Mesothelial cell of epicardium (in vitro differentiated cells): ENCODE results near the gene GATA5. TPM values are rescaled to one million over a fixed set of nuclear protein-coding genes. Genes with fewer than 3 reads are reported as not detected.

ENCODE experiments used
- DNase-seq, 2 experiments: peaks; one replicate each; pipeline ENCODE4 v3.0.0; 2021; ENCODE audit warnings: low spot score in 2 of 2; ENCODE audit not compliant: unreplicated experiment in 2 of 2
- H3K27ac Mint-ChIP-seq: 2 replicates; pipeline ENCODE4 v1.8.0; 2021; ENCODE audit warnings: mixed read lengths
- H3K27me3 Mint-ChIP-seq: 2 replicates; pipeline ENCODE4 v1.8.0; 2021; ENCODE audit warnings: low read depth, mixed read lengths
- H3K36me3 Mint-ChIP-seq: 2 replicates; pipeline ENCODE4 v1.8.0; 2021; ENCODE audit warnings: mixed read lengths
- H3K4me1 Mint-ChIP-seq: 2 replicates; pipeline ENCODE4 v1.8.0; 2021; ENCODE audit warnings: mixed read lengths
- H3K4me3 Mint-ChIP-seq: 2 replicates; pipeline ENCODE4 v1.8.0; 2021; ENCODE audit warnings: mild to moderate bottlenecking, moderate library complexity, mixed read lengths
- H3K9me3 Mint-ChIP-seq: 2 replicates; pipeline ENCODE4 v1.8.0; 2021; ENCODE audit warnings: mixed read lengths
- CTCF ChIP-seq: fragments of 200-600 bp; sonication (generic); IDR thresholded peaks from one replicate; pipeline ENCODE4 v1.5.0; 2021; ENCODE audit warnings: antibody characterized with exemption; ENCODE audit not compliant: unreplicated experiment
- total RNA-seq: library from RNA; stranded (reverse); gene quantifications from 3 replicates; pipeline ENCODE4 v1.2.1, GENCODE V29; 2021

The GATA5 gene
- total RNA-seq, 1 donor from 2014 or later, result 27.5 TPM

DNA sequence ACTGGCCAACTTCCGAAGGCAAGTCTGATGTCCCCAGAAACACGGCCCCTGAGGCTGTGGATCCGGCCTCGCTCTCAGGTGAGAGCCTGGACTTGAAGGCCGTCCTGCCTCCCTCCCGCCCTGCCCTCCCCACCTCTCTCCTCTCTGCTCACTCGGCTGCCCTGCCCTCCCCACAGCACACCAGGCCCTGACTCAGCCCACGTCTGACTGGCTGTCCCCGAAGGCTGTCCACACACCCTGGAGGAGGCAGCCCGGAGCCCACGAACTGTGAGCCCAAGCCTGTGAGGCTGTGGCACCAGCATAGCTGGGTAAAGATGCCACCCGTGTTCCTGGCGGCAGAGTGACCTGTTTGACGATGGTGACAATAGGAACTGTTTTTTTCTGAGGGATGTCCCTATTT lies 16.3 kb downstream of the GATA5 start:
- Mint-ChIP-seq H3K27me3 (no peaks in the 10 kb centered on the region), H3K36me3 (no peaks in the 10 kb centered on the region), H3K4me1 (peaks cover 48% of the 10 kb centered on the region), H3K9me3 (no peaks in the 10 kb centered on the region), H3K4me3 (no peak overlapping the region), H3K27ac (peak overlapping the region; percentile 69)
- DNase-seq, result no peak
- TF ChIP-seq CTCF, result no peak

DNA sequence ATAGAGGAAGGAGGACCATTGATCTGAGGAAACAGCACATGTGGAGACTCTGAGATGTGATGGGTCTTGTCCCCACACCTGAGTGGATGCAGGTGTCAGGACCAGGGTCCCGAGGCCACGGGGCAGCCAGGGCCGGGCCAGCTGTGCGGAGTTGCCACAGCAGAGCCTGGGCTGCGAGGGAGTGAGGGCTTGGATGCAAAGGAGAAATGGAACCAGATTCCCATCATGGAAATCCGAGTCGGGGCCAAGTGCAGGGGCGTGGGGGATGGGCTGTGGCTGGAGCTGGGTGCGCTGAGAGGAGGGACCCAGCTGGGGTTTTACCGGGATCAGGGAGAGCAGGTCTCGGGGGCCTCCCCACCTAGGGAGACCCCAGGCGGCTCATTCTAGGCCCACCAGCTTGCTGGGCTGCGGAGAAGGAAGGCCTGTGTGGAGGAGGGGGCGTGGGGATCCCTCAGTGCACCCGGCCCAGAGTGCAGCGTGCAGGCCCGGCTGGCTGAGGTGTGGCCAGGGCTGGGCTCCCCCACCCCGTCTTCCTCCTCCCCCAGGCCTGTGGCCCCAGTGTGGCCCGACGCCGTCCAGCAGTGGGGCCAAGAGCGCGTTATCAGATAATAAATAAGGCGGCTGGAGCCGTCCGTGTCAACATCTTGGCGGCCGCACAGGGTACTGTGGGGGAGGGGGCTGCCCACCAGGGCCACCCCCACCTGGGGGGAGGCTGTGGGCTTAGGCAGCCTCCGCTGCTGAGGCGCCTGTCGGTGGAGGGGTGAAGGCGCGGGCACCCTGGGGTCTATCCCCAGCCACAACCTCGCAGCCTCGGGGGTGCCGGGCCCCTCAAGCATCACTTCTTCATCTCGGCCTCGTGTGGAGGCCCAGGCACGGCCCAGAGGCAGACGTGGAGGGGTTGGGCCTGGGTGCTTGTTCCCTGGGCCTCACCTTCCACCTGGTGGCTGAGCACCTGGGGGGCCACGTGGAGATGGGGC lies 17.2 kb downstream of the GATA5 start:
- TF ChIP-seq CTCF, result no peak
- H3K4me3 Mint-ChIP-seq, result no peak overlapping the region
- peaks cover 56% of the 10 kb centered on the region for H3K4me1 Mint-ChIP-seq
- DNase-seq, result no peak
- H3K9me3 Mint-ChIP-seq, result no peaks in the 10 kb centered on the region
- H3K27ac Mint-ChIP-seq, result no peak overlapping the region
- no peaks in the 10 kb centered on the region for H3K27me3 Mint-ChIP-seq
- no peaks in the 10 kb centered on the region for H3K36me3 Mint-ChIP-seq

DNA sequence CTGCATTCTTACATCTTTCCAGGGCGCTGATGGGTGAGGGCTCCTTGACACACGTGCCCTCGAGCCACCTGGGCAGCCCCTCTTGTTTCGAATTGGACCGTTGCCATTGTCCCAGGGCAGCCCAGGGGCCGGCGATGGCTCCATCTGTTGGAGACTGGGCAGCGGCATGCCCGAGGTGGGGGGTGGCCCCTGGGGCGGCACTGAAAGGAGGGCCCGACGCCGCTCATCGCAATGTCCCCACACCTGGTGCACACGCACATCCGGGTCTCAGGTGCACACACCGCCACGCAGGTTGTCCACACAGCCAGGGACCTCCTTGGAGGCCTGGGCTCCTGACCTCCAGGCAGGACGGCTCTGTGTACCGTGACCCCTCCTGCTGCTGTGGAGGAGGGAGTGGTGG lies 18.0 kb downstream of the GATA5 start:
- H3K27me3 Mint-ChIP-seq, result no peaks in the 10 kb centered on the region
- H3K36me3 Mint-ChIP-seq, result no peaks in the 10 kb centered on the region
- no peak for DNase-seq
- peak overlapping the region; percentile 67 for H3K27ac Mint-ChIP-seq
- peaks cover 58% of the 10 kb centered on the region for H3K4me1 Mint-ChIP-seq
- H3K4me3 Mint-ChIP-seq, result no peak overlapping the region
- TF ChIP-seq CTCF, result no peak
- no peaks in the 10 kb centered on the region for H3K9me3 Mint-ChIP-seq

DNA sequence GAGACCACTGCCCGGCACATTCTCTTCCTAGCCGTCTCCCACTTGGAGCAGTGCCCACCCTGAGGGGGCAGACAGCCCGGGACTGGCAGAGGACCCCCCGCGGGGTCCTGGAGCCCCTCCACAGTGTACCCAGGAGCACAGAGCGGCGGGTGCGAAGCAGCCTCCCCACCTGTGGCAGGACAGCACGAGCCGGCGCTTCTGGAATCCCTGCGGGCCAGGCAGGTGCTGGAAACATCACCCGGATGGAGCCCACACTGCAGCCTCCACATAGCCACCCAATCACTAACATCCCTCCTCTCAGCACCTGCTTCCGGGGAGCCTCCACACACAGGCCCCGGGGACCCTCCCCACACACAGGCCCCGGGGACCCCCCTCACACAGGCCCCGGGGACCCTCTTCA lies 18.7 kb downstream of the GATA5 start:
- Mint-ChIP-seq H3K27me3 (no peaks in the 10 kb centered on the region), H3K4me3 (no peak overlapping the region), H3K36me3 (no peaks in the 10 kb centered on the region), H3K27ac (no peak overlapping the region), H3K4me1 (peaks cover 58% of the 10 kb centered on the region), H3K9me3 (no peaks in the 10 kb centered on the region)
- TF ChIP-seq CTCF, result no peak
- DNase-seq, result no peak

- no peak for TF ChIP-seq CTCF
- no peaks in the 10 kb centered on the region for H3K36me3 Mint-ChIP-seq
- H3K27ac Mint-ChIP-seq, result peak overlapping the region; percentile 93
- peaks cover 55% of the 10 kb centered on the region for H3K4me1 Mint-ChIP-seq
- no peaks in the 10 kb centered on the region for H3K27me3 Mint-ChIP-seq
- no peak for DNase-seq
- H3K4me3 Mint-ChIP-seq, result no peak overlapping the region
- H3K9me3 Mint-ChIP-seq, result no peaks in the 10 kb centered on the region
Observed at GRCh38 chr20:62455929-62456328, 19.9 kb downstream of the GATA5 start.
